Dermis blood vessel endothelial cell (primary cell): ENCODE results near the gene ARSB. TPM values are rescaled to one million over a fixed set of nuclear protein-coding genes. Genes with fewer than 3 reads are reported as not detected.
A peak's percentile ranks its signal among the peaks of the same experiment; 100 is the strongest.
"Not testable (repeated sequence)": the region's sequence is repeated elsewhere in the genome, so short reads cannot be mapped to it uniquely, and the experiment has no call there.

Experiments used
- DNase-seq: peaks from one replicate; pipeline ENCODE4 v3.0.0; 2010
- total RNA-seq: library from RNA; depleted of rRNA; stranded (reverse); fragments of >200 nt; gene quantifications from 2 replicates; pipeline ENCODE4 v1.2.3, GENCODE V29; 2014

Gene ARSB
- total RNA-seq, 1 donor from 2014 or later, result 15.7 TPM

DNA sequence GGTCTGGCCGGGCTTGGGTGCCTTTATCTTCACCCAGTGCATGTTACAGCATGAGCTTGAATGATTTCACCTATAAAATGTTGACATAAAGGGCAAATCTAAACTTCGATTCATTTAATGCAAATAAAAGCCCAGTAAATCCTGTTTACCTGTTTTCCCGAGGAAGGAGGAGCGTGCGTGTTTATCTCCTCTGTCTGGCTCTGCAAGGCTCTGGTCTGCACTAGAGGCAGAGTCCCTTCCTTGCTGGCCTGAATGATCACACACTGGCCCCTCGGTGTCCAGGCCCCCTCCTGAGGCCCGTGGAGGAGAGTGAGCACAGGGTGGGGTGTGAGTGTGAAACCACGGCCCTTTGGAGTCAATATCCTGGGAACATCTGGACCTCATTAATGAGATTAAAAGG, 211.5 kb downstream of the ARSB start:
- DNase-seq, result no peak

DNA sequence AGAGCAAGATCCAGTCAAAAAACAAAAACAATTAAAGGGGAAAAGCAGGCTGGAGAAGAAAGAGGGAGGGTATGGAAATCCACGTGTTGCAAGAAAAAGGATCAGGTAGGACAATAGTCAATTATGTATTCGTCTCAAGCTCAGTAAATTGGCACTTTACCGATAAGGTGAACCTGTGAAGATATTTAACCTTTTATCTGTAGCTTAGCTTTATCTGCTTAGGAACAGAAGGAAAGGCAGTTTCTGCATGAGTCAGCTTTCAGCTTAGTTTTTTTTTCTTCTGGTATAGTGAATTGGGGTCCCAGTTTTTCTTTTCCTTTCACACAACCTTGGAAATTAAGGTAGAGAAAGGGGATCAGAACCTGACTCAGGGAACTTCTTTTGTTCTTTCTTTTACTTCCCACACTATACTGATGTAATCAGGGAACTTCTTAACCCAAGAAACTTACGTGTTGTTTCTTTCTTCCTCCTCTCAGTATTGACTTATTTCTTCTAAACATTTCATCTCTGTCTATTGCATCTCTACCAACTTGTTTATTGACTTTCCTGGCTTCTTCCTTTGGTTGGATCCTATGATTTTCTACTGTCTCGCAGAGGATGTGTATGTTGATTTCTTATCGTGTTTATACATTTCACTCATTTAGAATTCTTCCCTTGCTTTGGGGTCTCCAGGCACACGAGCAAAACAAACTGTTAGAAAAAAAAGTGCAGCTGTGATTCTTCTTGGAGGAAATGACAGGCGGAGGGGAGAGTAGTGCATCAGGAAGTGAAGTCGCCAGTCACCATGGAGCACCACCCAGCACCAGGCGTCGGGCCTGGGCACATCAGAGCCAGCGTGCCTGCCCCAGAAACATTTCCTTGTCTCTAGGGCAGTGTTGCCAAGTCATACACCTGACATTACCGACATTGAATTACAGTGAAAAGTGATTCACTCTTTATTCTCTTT, 213.6 kb downstream of the ARSB start:
- DNase-seq, result peak; percentile 90

- no peak for DNase-seq
These were observed 216.2 kb downstream of the ARSB start for GRCh38 chr5:78768781-78769380.

DNA sequence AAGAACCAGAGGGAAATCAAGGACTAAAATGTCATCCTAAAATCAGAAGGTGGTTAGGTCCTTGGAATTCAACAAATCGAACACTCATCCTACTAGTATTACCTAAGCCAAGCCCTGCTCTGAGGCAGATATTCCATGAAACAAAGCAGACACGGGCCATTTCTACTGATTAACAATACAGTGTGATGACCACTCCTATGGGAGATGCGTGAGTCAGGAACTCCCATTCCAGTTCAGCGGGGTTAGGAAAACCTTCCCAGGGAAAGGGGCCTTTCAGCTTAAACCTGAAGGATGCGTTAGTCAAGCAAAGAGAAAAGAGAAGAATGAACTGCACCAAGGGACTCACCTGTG, 218.7 kb downstream of the ARSB start:
- DNase-seq, result no peak

GRCh38 chr5:78765756-78766411, 219.2 kb downstream of the ARSB start:
- no peak for DNase-seq

DNA sequence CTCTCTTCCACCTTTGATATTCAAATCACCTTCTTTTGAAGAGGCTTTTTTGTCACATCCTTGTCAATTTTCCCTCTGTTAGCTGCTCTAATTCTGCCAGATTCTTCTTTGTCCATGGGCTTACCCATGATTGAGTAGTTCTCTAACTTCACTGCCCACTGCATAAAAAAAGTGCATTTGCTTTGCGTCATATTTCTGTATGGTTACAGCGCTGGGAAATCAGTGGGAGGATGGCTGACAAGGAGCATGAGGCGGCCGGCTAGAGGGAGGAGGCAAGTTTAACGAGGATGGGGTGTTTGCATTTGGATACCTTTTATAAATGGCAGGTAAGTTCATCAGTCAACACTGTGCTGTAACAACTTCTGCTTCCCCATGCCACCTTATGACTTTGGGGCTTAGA, 220.0 kb downstream of the ARSB start:
- no peak for DNase-seq

- no peak for DNase-seq
These were observed 221.4 kb downstream of the ARSB start for GRCh38 chr5:78763659-78764189.

DNA sequence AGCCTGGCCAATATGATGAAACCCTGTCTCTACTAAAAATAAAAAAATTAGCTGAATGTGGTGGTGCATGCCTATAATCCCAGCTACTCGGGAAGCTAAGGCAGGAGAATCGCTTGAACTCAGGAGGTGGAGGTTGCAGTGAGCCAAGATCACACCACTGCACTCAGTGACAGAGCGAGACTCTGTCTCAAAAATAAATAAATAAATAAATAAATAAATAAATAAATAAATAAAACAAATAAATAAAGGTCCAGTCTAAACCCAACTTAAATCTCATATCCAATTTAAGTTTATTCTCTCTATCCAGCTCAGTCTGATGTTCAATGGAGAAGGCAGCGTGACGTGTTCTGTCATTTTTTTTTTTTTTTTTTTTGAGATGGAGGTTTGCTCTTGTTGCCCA, 222.4 kb downstream of the ARSB start:
- not testable (repeated sequence) for DNase-seq

DNA sequence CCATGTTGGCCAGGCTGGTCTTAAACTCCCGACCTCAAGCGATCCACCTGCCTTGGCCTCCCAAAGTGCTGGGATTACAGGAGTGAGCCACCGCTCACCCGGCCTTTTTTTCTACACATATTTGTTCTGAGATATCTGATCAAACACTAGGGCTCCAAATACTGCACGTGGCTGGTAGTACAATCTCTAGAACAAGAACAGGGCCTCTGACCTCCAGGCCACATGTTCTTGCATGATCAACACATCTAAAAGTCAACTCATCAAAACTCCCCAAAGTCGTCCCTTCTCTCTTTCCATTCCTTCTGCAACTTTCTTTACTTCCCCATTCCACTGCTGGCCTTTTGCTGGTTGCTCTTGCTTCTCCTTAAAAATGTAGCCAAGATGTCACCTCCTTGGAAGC, 223.3 kb downstream of the ARSB start:
- no peak for DNase-seq

- no peak for DNase-seq
These were observed 224.3 kb downstream of the ARSB start for GRCh38 chr5:78760770-78761169.

DNA sequence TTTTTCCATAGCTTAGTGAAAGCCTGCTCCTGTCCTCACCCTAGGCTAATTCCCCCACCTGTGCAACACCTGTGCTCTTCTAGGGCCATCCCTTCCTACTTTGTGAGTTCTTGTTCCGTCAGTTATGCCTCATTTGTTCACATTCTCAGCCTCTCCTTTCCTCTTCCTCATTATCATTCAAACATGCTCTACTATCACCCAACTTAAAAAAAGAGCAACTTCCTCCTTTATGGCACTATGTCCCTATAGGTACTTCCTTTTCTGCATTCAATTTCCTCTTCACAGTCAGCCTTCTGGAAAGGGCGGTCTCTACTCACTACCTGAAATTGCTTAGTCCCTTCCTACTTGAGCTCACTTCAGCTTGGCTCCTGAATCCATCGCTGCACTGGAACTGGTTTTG, 224.7 kb downstream of the ARSB start:
- no peak for DNase-seq

GRCh38 chr5:78758169-78758839, 226.8 kb downstream of the ARSB start:
- DNase-seq, result no peak

- DNase-seq, result no peak
These were observed 227.6 kb downstream of the ARSB start for GRCh38 chr5:78757269-78758053.

DNA sequence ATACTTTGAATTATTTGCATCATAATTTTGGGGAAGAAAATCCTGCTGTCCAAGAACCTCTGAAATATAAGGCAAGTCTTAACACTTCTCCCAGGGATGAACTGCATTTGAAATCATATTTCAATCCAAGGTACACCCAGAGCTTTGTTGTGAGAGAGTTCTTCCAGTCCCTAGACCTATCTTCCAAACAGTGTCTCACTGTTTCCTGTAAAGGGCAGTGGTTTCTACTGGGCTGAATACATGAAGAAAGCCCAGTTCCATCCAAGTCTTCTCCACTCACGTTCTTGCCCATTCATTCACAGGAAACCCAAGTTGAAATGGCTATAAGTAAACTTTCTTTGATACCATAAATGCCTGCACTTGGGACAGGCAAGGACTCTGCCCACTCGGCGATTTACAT, 228.3 kb downstream of the ARSB start:
- DNase-seq, result no peak

- DNase-seq, result no peak
These were observed 229.2 kb downstream of the ARSB start for GRCh38 chr5:78755822-78756429.

GRCh38 chr5:78754655-78755054, 230.5 kb downstream of the ARSB start:
- no peak for DNase-seq

DNA sequence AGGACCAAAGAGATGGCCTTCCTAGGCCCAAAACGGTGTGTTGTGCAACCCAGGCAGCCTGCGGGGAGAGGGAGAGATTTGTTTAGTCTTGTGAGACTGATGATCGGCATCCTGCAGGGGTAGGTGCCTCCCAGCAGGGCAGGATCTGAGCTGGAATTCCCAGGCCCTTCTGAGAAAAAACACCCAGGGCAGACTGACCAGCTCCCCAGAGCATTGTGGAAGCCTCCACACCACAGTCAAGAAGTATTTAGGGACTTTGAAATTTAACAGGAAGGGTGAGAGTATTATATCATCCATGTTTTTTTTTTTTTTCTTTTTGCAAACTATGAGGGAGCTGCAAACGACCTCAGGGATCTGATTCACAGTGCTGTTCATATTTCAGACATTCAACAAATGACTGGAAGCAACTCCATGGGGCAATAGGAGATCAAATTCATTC, 232.0 kb downstream of the ARSB start:
- no peak for DNase-seq

DNA sequence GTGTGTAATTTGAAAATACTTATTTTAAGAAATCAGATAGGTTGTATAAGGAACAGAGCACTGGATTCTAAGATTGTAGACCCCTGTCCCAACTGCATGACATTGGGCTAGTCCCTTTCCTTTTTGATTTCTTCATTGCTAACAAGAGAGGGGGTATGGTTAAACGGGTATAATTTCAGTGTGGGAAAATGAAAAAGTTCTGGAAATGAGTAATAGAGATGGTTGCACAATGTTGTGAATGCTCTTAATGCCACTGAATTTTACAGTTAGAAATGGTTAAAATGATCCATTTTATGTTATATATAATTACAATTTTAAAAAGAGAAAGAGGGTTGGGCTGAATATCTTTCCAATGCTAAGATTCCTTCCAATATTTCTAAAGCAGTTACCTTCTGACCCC, 233.2 kb downstream of the ARSB start:
- no peak for DNase-seq

GRCh38 chr5:78750281-78750680, 234.8 kb downstream of the ARSB start:
- no peak for DNase-seq

DNA sequence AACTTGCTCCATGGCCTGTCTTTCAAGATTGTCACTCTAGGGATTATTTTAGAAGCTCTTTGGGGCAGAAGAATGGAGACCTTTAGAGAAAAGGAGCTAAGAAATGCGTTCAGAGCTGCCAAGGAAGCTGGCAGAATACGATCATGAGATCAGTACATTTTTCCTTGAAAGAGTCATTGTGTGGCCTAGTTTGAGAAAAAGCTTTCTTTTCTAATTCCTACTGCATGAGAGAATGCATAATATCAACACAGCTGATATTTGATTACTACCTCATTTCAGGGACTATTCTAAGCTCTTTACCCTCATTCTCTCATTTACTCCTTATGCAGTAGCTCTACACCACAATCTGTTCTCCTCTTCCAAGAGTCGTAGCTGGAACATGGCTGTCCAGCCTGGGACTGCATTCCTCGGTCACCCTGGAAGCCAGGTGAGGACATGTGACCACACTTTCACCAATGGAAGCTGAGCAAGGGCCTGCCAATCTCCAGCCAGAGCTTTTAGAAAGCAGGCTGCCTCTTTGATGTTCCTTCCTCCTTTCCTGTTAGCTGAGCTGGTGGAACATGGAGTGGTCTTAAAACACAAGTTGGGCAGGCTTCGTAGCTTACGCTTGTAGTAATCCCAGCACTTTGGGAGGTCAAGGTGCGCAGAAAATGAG, 237.3 kb downstream of the ARSB start:
- DNase-seq, result no peak

DNA sequence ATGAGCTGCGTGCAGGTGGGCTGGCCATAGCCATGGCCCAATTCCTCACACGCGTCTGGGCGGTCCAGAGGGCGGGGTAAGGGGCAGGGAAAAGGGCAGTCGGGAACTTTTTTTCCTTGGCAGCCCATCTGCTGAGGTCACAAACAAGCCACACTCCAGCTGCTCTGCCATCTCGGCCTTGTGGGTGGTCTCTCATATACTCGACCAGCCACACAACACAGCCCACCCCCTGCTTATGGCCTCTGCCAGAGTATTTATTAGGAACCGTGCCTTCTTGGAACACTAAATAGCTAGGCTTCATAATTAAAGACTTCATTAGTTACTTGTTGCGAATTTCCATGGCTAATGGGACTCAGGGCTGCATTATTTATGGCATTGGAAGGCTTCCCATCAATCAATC, 238.1 kb downstream of the ARSB start:
- no peak for DNase-seq
